Neural cell (in vitro differentiated cells): ENCODE results near the gene CCDC9B. TPM values are rescaled to one million over a fixed set of nuclear protein-coding genes. Genes with fewer than 3 reads are reported as not detected.

Experiments used
- H2AFZ ChIP-seq: fragments of 200-600, 300-800 bp; sonication (generic), shearing (Covaris generic); 2 replicates; pipeline ENCODE4 v1.6.0; 2014; ENCODE audit warnings: low read depth, mild to moderate bottlenecking, antibody characterized with exemption, low read length, moderate library complexity
- H3F3A ChIP-seq: fragments of 200-600 bp; shearing (Covaris generic); 2 replicates; pipeline ENCODE4 v1.6.1; 2016; ENCODE audit warnings: mild to moderate bottlenecking, moderate library complexity, mixed read lengths, antibody characterized with exemption, low read length; ENCODE audit not compliant: insufficient read depth, poor library complexity, severe bottlenecking
- H3K27ac ChIP-seq: fragments of 200-600, 300-800 bp; sonication (generic), shearing (Covaris generic); 2 replicates; pipeline ENCODE4 v1.5.1; 2014; ENCODE audit warnings: mild to moderate bottlenecking, low read length, moderate library complexity
- H3K27me3 ChIP-seq: fragments of 300-800, 200-600 bp; sonication (generic), shearing (Covaris generic); 2 replicates; pipeline ENCODE4 v1.6.0; 2014; ENCODE audit warnings: mild to moderate bottlenecking, low read depth, low read length, moderate library complexity; ENCODE audit not compliant: insufficient read depth
- H3K36me3 ChIP-seq: fragments of 300-800, 200-600 bp; sonication (generic), shearing (Covaris generic); 2 replicates; pipeline ENCODE4 v1.5.1; 2014; ENCODE audit warnings: mild to moderate bottlenecking, antibody characterized with exemption, low read length, moderate library complexity; ENCODE audit not compliant: insufficient read depth
- H3K4me2 ChIP-seq: fragments of 300-800, 200-600 bp; sonication (generic), shearing (Covaris generic); 2 replicates; pipeline ENCODE4 v1.6.0; 2014; ENCODE audit warnings: mild to moderate bottlenecking, low read length
- H3K4me3 ChIP-seq: fragments of 300-800, 200-600 bp; sonication (generic), shearing (Covaris generic); 2 replicates; pipeline ENCODE4 v1.5.1; 2014; ENCODE audit warnings: mild to moderate bottlenecking, low read length, moderate library complexity
- H3K79me2 ChIP-seq: fragments of 200-600 bp; shearing (Covaris generic); replicated peaks from 2 replicates; pipeline ENCODE4 v1.6.0; 2014; ENCODE audit warnings: mild to moderate bottlenecking, low read length, moderate library complexity; ENCODE audit not compliant: insufficient read depth
- H3K9ac ChIP-seq: fragments of 300-800, 200-600 bp; sonication (generic), shearing (Covaris generic); 2 replicates; pipeline ENCODE4 v1.6.1; 2016; ENCODE audit warnings: mild to moderate bottlenecking, low read length, mixed read lengths
- H3K9me2 ChIP-seq: fragments of 200-600 bp; shearing (Covaris generic); 2 replicates; pipeline ENCODE4 v1.6.1; 2016; ENCODE audit warnings: mild to moderate bottlenecking, low read length, mixed read lengths; ENCODE audit not compliant: insufficient read depth
- H3K9me3 ChIP-seq: fragments of 200-600, 300-800 bp; sonication (generic), shearing (Covaris generic); 2 replicates; pipeline ENCODE4 v1.6.1; 2016; ENCODE audit warnings: mild to moderate bottlenecking, mixed run types, low read length, moderate library complexity, mixed read lengths
- H4K20me1 ChIP-seq: fragments of 200-600 bp; shearing (Covaris generic); 2 replicates; pipeline ENCODE4 v1.6.1; 2016; ENCODE audit warnings: mild to moderate bottlenecking, mixed run types; ENCODE audit not compliant: insufficient read depth
- EP300 ChIP-seq: fragments of 450-650 bp; conservative IDR thresholded peaks from 2 replicates; pipeline ENCODE4 v1.6.1; 2014; ENCODE audit warnings: antibody characterized with exemption, mild to moderate bottlenecking, moderate library complexity; ENCODE audit not compliant: poor library complexity, severe bottlenecking
- EZH2 ChIP-seq: fragments of 200-600, 300-800 bp; shearing (Covaris generic), sonication (generic); IDR thresholded peaks from 2 replicates; pipeline ENCODE4 v1.6.1; 2014; ENCODE audit warnings: antibody characterized with exemption, low read length, borderline replicate concordance, mild to moderate bottlenecking; ENCODE audit not compliant: insufficient read depth, poor library complexity, severe bottlenecking
- MXI1 ChIP-seq: fragments of 450-650 bp; conservative IDR thresholded peaks from 2 replicates; pipeline ENCODE4 v1.6.1; 2014; ENCODE audit warnings: antibody characterized with exemption, mild to moderate bottlenecking; ENCODE audit not compliant: poor library complexity, severe bottlenecking
- POLR2AphosphoS5 ChIP-seq: IDR thresholded peaks from 2 replicates; pipeline ENCODE4 v1.6.1; 2012
- RAD21 ChIP-seq: fragments of 450-650 bp; conservative IDR thresholded peaks from 2 replicates; pipeline ENCODE4 v1.6.1; 2014; ENCODE audit warnings: antibody characterized with exemption, mild to moderate bottlenecking, moderate library complexity
- SMC3 ChIP-seq: fragments of 450-650 bp; conservative IDR thresholded peaks from 2 replicates; pipeline ENCODE4 v1.6.1; 2014; ENCODE audit warnings: antibody characterized with exemption, mild to moderate bottlenecking, moderate library complexity; ENCODE audit not compliant: poor library complexity
- TAF1 ChIP-seq: IDR thresholded peaks from 2 replicates; pipeline ENCODE4 v1.6.1; 2012; ENCODE audit warnings: low read depth
- polyA plus RNA-seq: library from polyadenylated mRNA; depleted of rRNA; stranded (reverse); fragments of >200 nt; gene quantifications from 2 replicates; pipeline ENCODE4 v1.2.3, GENCODE V29; 2014
- TF ChIP-seq, protein P1 (sequence below): fragments of 450-650 bp; IDR thresholded peaks from 2 replicates; pipeline ENCODE4 v1.5.1; 2014; ENCODE audit warnings: antibody characterized with exemption, mild to moderate bottlenecking, moderate library complexity; ENCODE audit not compliant: poor library complexity, severe bottlenecking
- TF ChIP-seq, protein P2 (sequence below): IDR thresholded peaks from 2 replicates; pipeline ENCODE4 v1.6.1; 2012; ENCODE audit warnings: borderline replicate concordance

CCDC9B gene
- polyA plus RNA-seq, 1 donor from 2014 or later: not detected

DNA sequence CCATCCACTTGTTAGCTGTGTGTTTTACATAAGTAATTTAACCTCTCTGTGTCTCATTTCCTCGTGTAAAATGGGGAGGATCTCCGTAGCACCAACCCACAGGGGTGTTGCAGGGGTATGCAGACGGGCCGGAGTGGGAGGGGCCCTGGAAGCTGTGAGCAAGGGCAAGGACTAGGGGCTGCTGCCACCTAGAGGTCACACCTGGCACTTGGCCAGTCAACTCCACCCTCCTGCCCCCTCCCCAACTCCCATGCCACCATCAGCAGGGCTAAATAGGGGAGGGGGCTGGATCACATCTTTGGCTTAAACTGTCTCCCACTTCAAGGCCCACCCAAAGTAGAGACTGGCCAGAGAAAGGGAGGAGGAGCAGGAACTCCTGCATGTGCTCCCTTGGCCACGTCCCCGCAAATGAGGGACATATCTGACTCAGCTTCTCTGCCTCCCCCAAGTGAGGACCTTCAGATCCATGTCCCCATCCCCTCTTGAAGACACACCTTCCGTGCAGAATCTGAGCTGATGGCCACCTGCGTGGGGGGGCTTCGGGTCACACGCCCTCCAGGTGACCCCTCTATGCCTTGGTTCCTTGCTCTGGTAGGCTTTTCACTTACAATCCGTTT is 2.6 kb downstream of the CCDC9B start:
- TF ChIP-seq, protein P1, sequence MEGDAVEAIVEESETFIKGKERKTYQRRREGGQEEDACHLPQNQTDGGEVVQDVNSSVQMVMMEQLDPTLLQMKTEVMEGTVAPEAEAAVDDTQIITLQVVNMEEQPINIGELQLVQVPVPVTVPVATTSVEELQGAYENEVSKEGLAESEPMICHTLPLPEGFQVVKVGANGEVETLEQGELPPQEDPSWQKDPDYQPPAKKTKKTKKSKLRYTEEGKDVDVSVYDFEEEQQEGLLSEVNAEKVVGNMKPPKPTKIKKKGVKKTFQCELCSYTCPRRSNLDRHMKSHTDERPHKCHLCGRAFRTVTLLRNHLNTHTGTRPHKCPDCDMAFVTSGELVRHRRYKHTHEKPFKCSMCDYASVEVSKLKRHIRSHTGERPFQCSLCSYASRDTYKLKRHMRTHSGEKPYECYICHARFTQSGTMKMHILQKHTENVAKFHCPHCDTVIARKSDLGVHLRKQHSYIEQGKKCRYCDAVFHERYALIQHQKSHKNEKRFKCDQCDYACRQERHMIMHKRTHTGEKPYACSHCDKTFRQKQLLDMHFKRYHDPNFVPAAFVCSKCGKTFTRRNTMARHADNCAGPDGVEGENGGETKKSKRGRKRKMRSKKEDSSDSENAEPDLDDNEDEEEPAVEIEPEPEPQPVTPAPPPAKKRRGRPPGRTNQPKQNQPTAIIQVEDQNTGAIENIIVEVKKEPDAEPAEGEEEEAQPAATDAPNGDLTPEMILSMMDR: peak; percentile 96
- peak; percentile 92 for TF ChIP-seq RAD21
- TF ChIP-seq, protein P2, sequence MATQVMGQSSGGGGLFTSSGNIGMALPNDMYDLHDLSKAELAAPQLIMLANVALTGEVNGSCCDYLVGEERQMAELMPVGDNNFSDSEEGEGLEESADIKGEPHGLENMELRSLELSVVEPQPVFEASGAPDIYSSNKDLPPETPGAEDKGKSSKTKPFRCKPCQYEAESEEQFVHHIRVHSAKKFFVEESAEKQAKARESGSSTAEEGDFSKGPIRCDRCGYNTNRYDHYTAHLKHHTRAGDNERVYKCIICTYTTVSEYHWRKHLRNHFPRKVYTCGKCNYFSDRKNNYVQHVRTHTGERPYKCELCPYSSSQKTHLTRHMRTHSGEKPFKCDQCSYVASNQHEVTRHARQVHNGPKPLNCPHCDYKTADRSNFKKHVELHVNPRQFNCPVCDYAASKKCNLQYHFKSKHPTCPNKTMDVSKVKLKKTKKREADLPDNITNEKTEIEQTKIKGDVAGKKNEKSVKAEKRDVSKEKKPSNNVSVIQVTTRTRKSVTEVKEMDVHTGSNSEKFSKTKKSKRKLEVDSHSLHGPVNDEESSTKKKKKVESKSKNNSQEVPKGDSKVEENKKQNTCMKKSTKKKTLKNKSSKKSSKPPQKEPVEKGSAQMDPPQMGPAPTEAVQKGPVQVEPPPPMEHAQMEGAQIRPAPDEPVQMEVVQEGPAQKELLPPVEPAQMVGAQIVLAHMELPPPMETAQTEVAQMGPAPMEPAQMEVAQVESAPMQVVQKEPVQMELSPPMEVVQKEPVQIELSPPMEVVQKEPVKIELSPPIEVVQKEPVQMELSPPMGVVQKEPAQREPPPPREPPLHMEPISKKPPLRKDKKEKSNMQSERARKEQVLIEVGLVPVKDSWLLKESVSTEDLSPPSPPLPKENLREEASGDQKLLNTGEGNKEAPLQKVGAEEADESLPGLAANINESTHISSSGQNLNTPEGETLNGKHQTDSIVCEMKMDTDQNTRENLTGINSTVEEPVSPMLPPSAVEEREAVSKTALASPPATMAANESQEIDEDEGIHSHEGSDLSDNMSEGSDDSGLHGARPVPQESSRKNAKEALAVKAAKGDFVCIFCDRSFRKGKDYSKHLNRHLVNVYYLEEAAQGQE: no peak
- TF ChIP-seq EZH2: no peak
- peak; percentile 88 for TF ChIP-seq SMC3
- Histone ChIP-seq H3K4me3 (no peak overlapping the region), H2AFZ (no peak overlapping the region), H3K27ac (no peak overlapping the region), H3K9ac (no peak overlapping the region), H3F3A (no peaks in the 10 kb centered on the region), H3K79me2 (no peaks in the 10 kb centered on the region), H3K36me3 (no peaks in the 10 kb centered on the region), H3K4me2 (no peak overlapping the region), H3K27me3 (no peaks in the 10 kb centered on the region), H3K9me2 (no peaks in the 10 kb centered on the region), H3K9me3 (no peaks in the 10 kb centered on the region), H4K20me1 (no peaks in the 10 kb centered on the region)

DNA sequence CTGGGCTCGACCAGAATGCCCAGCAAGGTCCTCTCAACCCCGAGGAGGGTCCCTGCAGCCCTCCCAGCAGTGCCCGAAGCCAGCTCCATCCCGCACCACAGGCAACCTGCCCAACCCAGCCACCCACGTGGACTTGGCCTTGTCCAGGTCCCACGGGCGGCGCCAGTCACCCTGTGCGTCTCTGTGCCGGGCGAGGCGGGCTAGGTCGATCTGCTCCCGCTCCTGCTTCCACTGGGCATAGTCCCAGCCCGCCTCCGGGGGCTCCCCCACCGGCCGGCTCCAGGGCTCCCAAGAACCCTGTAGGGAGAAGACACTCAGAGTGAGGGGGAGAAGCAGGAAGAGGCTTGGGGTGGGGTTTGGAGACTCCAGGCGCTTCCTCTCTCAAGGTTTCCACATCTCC is 3.1 kb downstream of the CCDC9B start:
- Histone ChIP-seq H4K20me1 (no peaks in the 10 kb centered on the region), H3K27ac (no peak overlapping the region), H3K9ac (no peak overlapping the region)

More for the DNA sequence above, 3.1 kb downstream of the CCDC9B start:
- Histone ChIP-seq H3K9me3 (no peaks in the 10 kb centered on the region), H3K79me2 (no peaks in the 10 kb centered on the region), H3K27me3 (no peaks in the 10 kb centered on the region), H3K4me3 (no peak overlapping the region), H3K9me2 (no peaks in the 10 kb centered on the region), H3K4me2 (no peak overlapping the region), H3K36me3 (no peaks in the 10 kb centered on the region), H2AFZ (no peak overlapping the region), H3F3A (no peaks in the 10 kb centered on the region)
- TF ChIP-seq SMC3 (no peak), RAD21 (no peak), EZH2 (no peak), EP300 (no peak), MXI1 (no peak), POLR2AphosphoS5 (no peak), TAF1 (no peak)
- TF ChIP-seq, protein P1: no peak
- TF ChIP-seq, protein P2: no peak
